Activated CD8-positive, alpha-beta memory T cell treated with anti-CD3 and anti-CD28 coated beads, Interleukin-2, amount 50 U/mL, for 24 hours (primary cell): Measurements from ENCODE around the gene MX1.

Experiments
- DNase-seq: peaks from one replicate; pipeline ENCODE4 v3.0.0-alpha.2; 2020; ENCODE audit errors: extremely low read depth

The MX1 gene

GRCh38 chr21:41460578-41461527 lies 34.8 kb downstream of the MX1 start:
- no peak for DNase-seq

GRCh38 chr21:41465176-41465781 lies 39.2 kb downstream of the MX1 start:
- DNase-seq, result no peak

GRCh38 chr21:41466024-41466820 lies 40.2 kb downstream of the MX1 start:
- no peak for DNase-seq

DNA sequence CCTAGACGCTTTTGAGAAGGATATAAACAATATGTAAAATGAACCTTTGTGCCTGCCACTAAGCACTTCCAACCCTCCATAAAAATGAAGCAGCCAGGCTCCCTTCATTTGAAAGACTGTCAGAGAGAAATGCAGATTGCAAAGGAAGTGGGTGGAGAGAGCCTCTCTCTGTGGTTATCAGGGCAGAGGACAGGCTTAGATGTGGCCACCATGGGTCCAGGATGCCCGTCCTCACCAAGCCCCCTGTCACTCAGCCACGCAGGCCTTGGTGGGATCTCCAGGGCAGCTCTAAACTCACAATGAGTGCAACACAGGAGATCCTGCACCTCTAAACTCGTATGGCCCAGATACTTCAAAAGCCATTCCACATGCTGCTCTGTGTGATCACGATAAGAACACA lies 44.0 kb downstream of the MX1 start:
- no peak for DNase-seq

- DNase-seq, result no peak
Measured at GRCh38 chr21:41472753-41473548, 46.9 kb downstream of the MX1 start.

DNA sequence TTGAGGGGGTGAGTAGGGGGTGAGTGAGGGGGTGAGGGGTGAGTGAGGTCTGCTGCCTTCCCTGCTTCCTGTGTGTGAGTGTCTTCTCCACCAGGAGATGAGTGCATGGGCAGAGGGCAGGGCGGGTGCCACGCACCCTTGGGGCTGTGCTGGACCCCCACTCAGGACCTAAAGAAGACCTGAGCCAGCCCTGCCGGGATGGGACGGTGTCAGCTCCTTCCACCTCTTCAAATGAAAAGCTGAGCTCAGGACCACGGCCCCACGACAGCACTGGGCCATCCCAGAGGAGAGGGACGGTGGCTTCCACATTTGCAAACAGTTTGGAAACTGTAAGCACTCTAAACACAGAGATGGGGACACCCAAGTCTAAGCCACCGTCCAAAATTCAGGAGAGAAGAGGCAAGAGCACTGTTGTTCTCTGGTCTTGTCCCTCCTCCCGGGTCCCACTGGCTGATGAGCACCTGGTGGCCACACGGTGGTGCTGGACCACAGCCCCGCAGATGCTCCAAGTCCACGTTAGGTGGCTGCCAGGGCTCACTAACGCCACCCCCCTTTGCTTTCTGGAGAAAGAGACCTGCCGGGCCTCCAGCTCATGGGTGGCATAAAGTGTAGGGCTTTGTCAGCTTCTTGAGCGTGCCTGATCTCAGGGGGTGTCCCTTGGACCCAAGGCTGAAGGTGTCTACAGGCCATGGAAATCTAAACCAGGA lies 49.8 kb downstream of the MX1 start:
- DNase-seq, result no peak

DNA sequence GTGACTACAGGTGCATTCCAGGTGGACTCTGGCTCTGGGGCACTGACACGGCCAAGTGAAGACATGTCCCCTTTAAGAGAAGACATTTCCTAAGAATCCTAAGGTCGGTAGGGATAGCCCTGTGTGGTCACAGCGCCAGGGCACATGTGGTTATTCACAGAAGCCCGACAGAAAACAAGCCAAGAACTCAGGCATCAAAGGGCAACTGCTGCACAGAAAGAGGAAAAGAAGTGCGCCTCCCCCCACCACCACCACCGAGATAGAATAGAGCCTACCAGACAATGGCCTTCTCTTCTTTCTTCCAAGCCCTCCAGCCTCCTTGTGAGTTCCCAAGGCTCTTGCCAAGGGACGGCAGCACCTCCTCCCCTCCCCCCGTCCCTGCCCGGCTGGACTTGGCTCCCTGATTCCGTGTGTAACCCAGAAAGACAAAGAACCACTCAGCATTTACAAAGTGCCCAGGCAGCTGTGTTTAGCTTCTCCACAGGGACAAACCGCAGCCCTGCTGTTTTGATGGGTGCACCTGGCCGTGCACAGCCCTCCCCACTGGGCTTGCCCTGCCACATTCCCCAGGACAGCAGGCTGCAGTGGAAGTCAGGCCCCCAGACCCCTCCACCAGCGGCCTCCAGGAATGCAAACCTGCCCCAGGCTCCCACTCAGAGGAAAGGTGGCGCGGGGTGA lies 51.7 kb downstream of the MX1 start:
- no peak for DNase-seq

GRCh38 chr21:41478319-41479177 lies 52.5 kb downstream of the MX1 start:
- DNase-seq, result no peak

- no peak for DNase-seq
Measured at GRCh38 chr21:41479686-41480085, 53.6 kb downstream of the MX1 start.

DNA sequence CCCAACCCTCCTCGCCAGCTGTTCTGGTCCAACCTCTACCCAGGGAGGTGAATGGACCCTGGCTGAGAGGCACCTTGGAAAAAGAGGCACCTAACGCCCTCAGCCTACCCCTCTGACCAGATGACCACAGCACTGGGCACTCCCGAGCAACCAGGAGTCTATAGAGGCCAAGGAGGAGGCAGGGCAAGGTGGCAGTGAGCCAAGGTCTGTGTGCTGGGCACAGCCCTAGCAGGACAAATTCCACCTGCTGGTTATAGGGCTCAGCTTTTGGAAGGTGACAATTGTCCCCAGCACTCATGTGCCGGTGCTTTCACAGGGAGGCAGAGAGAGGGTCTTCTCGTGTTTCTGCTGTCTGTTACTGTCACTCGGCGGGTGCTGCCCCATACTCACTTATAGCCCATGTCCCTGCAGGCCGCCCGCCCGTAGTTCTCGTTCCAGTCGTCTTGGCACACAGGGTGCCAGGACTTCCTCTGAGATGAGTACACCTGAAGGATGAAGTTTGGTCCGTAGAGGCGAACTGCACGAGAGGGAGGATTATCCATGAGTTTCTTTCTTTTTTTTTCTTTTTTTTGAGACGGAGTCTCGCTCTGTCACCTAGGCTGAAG lies 54.1 kb downstream of the MX1 start:
- DNase-seq, result no peak

DNA sequence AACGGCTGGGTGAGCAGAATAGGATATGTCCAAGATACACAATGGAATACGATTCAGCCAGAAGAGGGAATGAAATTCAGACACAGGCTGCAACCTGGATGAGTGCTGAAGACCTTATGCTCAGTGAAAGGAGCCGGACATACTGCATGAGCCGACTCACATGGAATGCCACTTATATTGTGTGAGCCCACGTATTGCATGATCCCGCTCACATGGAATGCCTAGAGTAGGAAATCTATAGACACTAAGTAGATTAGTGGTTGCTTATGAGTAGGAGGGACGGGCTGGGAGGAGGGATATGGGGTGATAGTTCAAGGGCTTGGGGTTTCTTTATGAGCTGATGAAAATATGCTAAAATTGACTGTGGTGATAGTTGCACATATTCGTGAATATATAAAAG lies 55.2 kb downstream of the MX1 start:
- DNase-seq, result no peak

- DNase-seq, result no peak
Measured at GRCh38 chr21:41482301-41482700, 56.3 kb downstream of the MX1 start.

DNA sequence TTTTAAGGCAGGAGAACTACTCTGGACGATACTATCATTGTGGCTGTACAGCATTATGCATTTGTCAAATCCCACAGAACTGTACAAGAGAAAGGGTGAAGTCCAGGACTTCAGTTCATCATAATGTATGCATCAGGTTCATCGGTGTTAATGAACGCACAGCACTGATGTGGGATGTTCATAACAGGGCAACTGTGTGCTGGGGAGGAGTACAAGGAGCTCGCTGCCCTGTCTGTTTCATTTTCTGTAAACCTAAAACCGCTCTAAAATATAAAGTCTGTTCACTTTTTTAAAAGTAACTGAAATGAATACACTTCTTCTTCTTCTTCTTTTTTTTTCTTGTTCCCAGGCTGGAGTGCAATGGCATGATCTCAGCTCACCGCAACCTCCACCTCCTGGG lies 56.9 kb downstream of the MX1 start:
- DNase-seq, result no peak

DNA sequence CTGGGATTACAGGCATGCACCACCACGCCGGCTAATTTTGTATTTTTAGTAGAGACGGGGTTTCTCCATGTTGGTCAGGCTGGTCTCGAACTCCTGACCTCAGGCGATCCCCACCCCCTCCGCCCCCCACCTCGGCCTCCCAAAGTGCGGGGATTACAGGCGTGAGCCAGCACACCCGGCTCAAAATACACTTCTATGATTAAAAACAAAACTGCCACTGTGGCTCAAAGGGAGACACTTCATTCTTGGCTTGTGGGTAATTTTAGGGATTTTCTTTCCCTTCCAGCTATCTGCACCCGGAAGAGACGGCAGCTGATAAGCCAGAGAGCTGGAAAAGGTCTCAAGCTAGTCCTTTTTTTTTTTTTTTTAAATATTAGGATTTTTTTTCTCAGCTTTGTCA lies 57.4 kb downstream of the MX1 start:
- no peak for DNase-seq

DNA sequence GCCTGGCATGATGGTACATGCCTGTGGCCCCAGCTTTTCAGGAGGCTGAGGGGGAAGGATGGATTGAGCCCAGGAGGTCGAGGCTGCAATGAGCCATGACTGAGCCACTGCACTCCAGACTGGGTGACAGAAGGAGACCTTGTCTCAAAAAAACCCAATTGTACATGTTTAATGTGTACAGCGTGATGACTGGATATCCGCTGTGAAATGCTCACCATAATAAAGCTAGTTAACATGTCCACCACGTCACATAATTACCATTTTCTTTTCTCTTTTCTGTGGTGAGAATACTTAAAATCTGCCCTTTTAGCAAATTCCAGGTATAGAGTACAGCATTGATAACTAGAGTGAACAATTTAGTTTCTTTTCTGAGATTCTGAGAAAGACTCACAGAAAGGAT lies 57.9 kb downstream of the MX1 start:
- no peak for DNase-seq

- DNase-seq, result no peak
Measured at GRCh38 chr21:41487082-41487481, 61.0 kb downstream of the MX1 start.

GRCh38 chr21:41488080-41488479 lies 62.0 kb downstream of the MX1 start:
- DNase-seq, result no peak

DNA sequence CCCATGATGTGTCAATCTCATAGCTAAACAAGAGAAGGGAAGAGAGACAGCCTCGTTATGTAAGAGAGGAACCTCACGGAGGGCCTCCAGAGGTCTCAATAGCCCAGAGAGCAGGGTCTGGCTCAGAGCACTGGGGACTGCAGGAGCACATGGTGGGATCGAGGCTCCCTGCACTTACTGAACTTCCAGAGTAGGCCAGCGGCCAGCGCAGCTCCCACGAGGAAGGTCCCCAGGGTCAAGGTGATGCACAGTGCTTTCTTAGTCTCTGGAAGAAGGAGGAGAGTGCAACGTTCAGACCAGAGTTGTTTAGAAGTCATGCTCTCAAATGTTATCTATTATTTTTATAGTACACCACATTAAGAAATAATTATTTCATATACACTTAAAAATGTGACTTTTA lies 63.3 kb downstream of the MX1 start:
- no peak for DNase-seq

GRCh38 chr21:41490330-41490729 lies 64.3 kb downstream of the MX1 start:
- no peak for DNase-seq
